IMR-90 (cell line): ENCODE measurements around the gene RNF41. TPM values are rescaled to one million over a fixed set of nuclear protein-coding genes. Genes with fewer than 3 reads are reported as not detected.

Experiments
- ATAC-seq: fragments of 200-7000 bp; cut with Tn5 transposase; 2 replicates; pipeline ENCODE4 v1.9.1; 2020; ENCODE audit warnings: low read depth, mild to moderate bottlenecking, moderate library complexity
- BruUV-seq: library from RNA; stranded (reverse); fragments of 400-500 nt; replicated peaks from 2 replicates; lab custom pipeline; 2021; lab: Mats Ljungman, UMichigan
- CTCF ChIA-PET: fragments of 300-600 bp; formaldehyde crosslinking; extraction: SDS; loops from one replicate; lab custom pipeline; 2021; ENCODE audit warnings: antibody characterized with exemption; lab: Yijun Ruan, JAX
- POLR2A ChIA-PET: fragments of 300-600 bp; sonication (Branson Sonifier 250); formaldehyde crosslinking; loops from one replicate; lab custom pipeline; 2022; ENCODE audit warnings: antibody characterized with exemption; ENCODE audit not compliant: unreplicated experiment; lab: Charles Lee
- DNase-seq: peaks from one replicate; pipeline ENCODE4 v3.0.0; 2013
- H2AFZ ChIP-seq: replicated peaks from 2 replicates; pipeline ENCODE3; 2013; ENCODE audit warnings: low read length, mild to moderate bottlenecking; ENCODE audit not compliant: poor library complexity
- H2AK5ac ChIP-seq: 2 replicates; pipeline ENCODE4 v1.6.1; 2013; ENCODE audit warnings: low read depth, low read length, inconsistent platforms
- H2AK9ac ChIP-seq: replicated peaks from 2 replicates; pipeline ENCODE3; 2013; ENCODE audit warnings: mild to moderate bottlenecking, low read depth, low read length, moderate library complexity; ENCODE audit not compliant: poor library complexity
- H2BK120ac ChIP-seq: 2 replicates; pipeline ENCODE4 v1.6.1; 2013; ENCODE audit warnings: low read depth, low read length, inconsistent platforms
- H2BK15ac ChIP-seq: 3 replicates; pipeline ENCODE4 v1.6.1; 2013; ENCODE audit warnings: low read depth, low read length, inconsistent platforms
- H2BK20ac ChIP-seq: 2 replicates; pipeline ENCODE4 v1.6.1; 2013; ENCODE audit warnings: low read depth, mild to moderate bottlenecking, inconsistent platforms, low read length, moderate library complexity
- H2BK5ac ChIP-seq: 2 replicates; pipeline ENCODE4 v1.6.1; 2013; ENCODE audit warnings: mild to moderate bottlenecking, low read depth, low read length, inconsistent platforms; ENCODE audit not compliant: poor library complexity, severe bottlenecking
- H3K14ac ChIP-seq: replicated peaks from 2 replicates; pipeline ENCODE4 v1.6.1; 2013; ENCODE audit warnings: low read depth, low read length, inconsistent platforms
- H3K18ac ChIP-seq: 2 replicates; pipeline ENCODE4 v1.6.1; 2013; ENCODE audit warnings: low read depth, low read length, control low read depth
- H3K23ac ChIP-seq: 2 replicates; pipeline ENCODE4 v1.6.1; 2013; ENCODE audit warnings: low read depth, low read length, inconsistent platforms
- H3K27ac ChIP-seq: 2 replicates; pipeline ENCODE4 v1.5.1; 2013; ENCODE audit warnings: mild to moderate bottlenecking, control low read depth, low read length; ENCODE audit not compliant: insufficient read depth
- H3K27me3 ChIP-seq: 2 replicates; pipeline ENCODE4 v1.6.1; 2013; ENCODE audit warnings: low read length; ENCODE audit not compliant: control insufficient read depth, insufficient read depth
- H3K36me3 ChIP-seq: 2 replicates; pipeline ENCODE4 v1.6.1; 2013; ENCODE audit warnings: low read length, mixed read lengths; ENCODE audit not compliant: control insufficient read depth, insufficient read depth
- H3K4ac ChIP-seq: 2 replicates; pipeline ENCODE4 v1.6.1; 2013; ENCODE audit warnings: low read depth, low read length, inconsistent platforms
- H3K4me1 ChIP-seq: 2 replicates; pipeline ENCODE4 v1.6.1; 2013; ENCODE audit warnings: low read length, mixed read lengths; ENCODE audit not compliant: control insufficient read depth, insufficient read depth
- H3K4me2 ChIP-seq: 2 replicates; pipeline ENCODE4 v1.6.1; 2013; ENCODE audit warnings: low read depth, mild to moderate bottlenecking, control low read depth, low read length, moderate library complexity
- H3K4me3 ChIP-seq: 2 replicates; pipeline ENCODE4 v1.5.1; 2013; ENCODE audit warnings: low read depth, mild to moderate bottlenecking, control low read depth, low read length, moderate library complexity; ENCODE audit not compliant: insufficient read depth
- H3K56ac ChIP-seq: 2 replicates; pipeline ENCODE4 v1.6.1; 2013; ENCODE audit warnings: low read length, inconsistent platforms; ENCODE audit not compliant: insufficient read depth; ENCODE audit errors: extremely low read depth
- H3K79me1 ChIP-seq, 2 experiments: 2 replicates each; pipeline ENCODE4 v1.6.1; 2013; ENCODE audit warnings: low read length in 2 of 2, inconsistent platforms in 1 of 2, low read depth in 1 of 2
- H3K9ac ChIP-seq: 2 replicates; pipeline ENCODE4 v1.6.1; 2013; ENCODE audit warnings: low read depth, low read length, control low read depth
- H3K9me1 ChIP-seq: 2 replicates; pipeline ENCODE4 v1.6.1; 2013; ENCODE audit warnings: low read length, inconsistent platforms; ENCODE audit not compliant: insufficient read depth
- H3K9me3 ChIP-seq: 2 replicates; pipeline ENCODE4 v1.6.1; 2013; ENCODE audit warnings: low read length; ENCODE audit not compliant: control insufficient read depth, insufficient read depth
- H4K20me1 ChIP-seq: 2 replicates; pipeline ENCODE4 v1.6.1; 2013; ENCODE audit warnings: low read length, inconsistent platforms; ENCODE audit not compliant: insufficient read depth
- H4K5ac ChIP-seq: 2 replicates; pipeline ENCODE4 v1.6.1; 2013; ENCODE audit warnings: mild to moderate bottlenecking, low read depth, low read length, control low read depth
- H4K8ac ChIP-seq, 2 experiments: 2 replicates each; pipeline ENCODE4 v1.6.1; 2013; ENCODE audit warnings: low read depth in 2 of 2, low read length in 2 of 2, control low read depth in 1 of 2, inconsistent platforms in 1 of 2
- H4K91ac ChIP-seq: 2 replicates; pipeline ENCODE4 v1.6.1; 2013; ENCODE audit warnings: low read depth, low read length, inconsistent platforms; ENCODE audit not compliant: insufficient read depth
- CEBPB ChIP-seq: IDR thresholded peaks from 2 replicates; pipeline ENCODE4 v1.6.1; 2012; ENCODE audit warnings: low read depth, low read length, improper control_type of control experiment
- CHD1 ChIP-seq: IDR thresholded peaks from 2 replicates; pipeline ENCODE4 v1.6.1; 2012; ENCODE audit warnings: low read depth, low read length, improper control_type of control experiment
- MXI1 ChIP-seq: IDR thresholded peaks from 2 replicates; pipeline ENCODE4 v1.6.1; 2012; ENCODE audit warnings: low read depth, mild to moderate bottlenecking, low read length, moderate library complexity, borderline replicate concordance
- NFE2L2 ChIP-seq: fragments of 150-350 bp; IDR thresholded peaks from 2 replicates; pipeline ENCODE4 v1.6.1; 2016; ENCODE audit warnings: low read depth, mild to moderate bottlenecking, low read length
- POLR2A ChIP-seq: IDR thresholded peaks from 2 replicates; pipeline ENCODE4 v1.6.1; 2012; ENCODE audit warnings: mild to moderate bottlenecking, low read depth, low read length
- RCOR1 ChIP-seq: IDR thresholded peaks from 2 replicates; pipeline ENCODE4 v1.6.1; 2012; ENCODE audit warnings: mild to moderate bottlenecking, low read length, improper control_type of control experiment; ENCODE audit not compliant: insufficient replicate concordance
- RFX5 ChIP-seq: IDR thresholded peaks from 2 replicates; pipeline ENCODE4 v1.8.0; 2012; ENCODE audit warnings: low read depth, mild to moderate bottlenecking, low read length, moderate library complexity
- WGBS, 2 experiments: methylation state at CpG; one replicate each; pipeline versions ENCODE4 v1.1.5 to v1.1.7; 2013; ENCODE audit warnings: missing lambda C conversion rate in 2 of 2; ENCODE audit not compliant: insufficient read length in 1 of 2; ENCODE audit errors: extremely low coverage in 2 of 2; 5-methylcytosine and 5-hydroxymethylcytosine counted together
- dilution Hi-C: fragments of 300-500 bp; cut with HindIII; formaldehyde crosslinking; loops from one replicate; pipeline ENCODE4 v1.14.3; 2018; ENCODE audit warnings: low sequenced_read_pairs; ENCODE audit not compliant: unreplicated experiment
- in situ Hi-C: fragments of 300-500 bp; cut with MboI; formaldehyde crosslinking; loops from 3 replicates; pipeline ENCODE4 v1.14.3; 2019; ENCODE audit warnings: low sequenced_read_pairs, inconsistent platforms, mixed read lengths
- intact Hi-C: fragments of 100-400 bp; cut with micrococcal nuclease; formaldehyde crosslinking; loops from 2 replicates; pipeline ENCODE4 v1.10.0; 2022
- polyA plus RNA-seq, 3 experiments: library from polyadenylated mRNA; depleted of rRNA; stranded (reverse); fragments of >200 nt; gene quantifications; 2 replicates each; pipeline ENCODE4 v1.2.3, GENCODE V29; 2012; ENCODE audit warnings: low replicate concordance in 1 of 3
- total RNA-seq: library from RNA; depleted of rRNA; stranded (reverse); fragments of >200 nt; gene quantifications from 2 replicates; pipeline ENCODE4 v1.2.3, GENCODE V29; 2012
- TF ChIP-seq, protein P1 (sequence below): fragments of 150-350 bp; IDR thresholded peaks from 2 replicates; pipeline ENCODE4 v1.6.1; 2016; ENCODE audit warnings: low read depth, mild to moderate bottlenecking, low read length, moderate library complexity, borderline replicate concordance
- TF ChIP-seq, protein P2 (sequence below): conservative IDR thresholded peaks from 2 replicates; pipeline ENCODE4 v1.5.1; 2012; ENCODE audit warnings: mild to moderate bottlenecking, low read depth, low read length, improper control_type of control experiment

RNF41 gene
- total and polyA plus RNA-seq, 2 of the 4 experiments (the other 2 are of a cell fraction), result 112 to 272 TPM

DNA sequence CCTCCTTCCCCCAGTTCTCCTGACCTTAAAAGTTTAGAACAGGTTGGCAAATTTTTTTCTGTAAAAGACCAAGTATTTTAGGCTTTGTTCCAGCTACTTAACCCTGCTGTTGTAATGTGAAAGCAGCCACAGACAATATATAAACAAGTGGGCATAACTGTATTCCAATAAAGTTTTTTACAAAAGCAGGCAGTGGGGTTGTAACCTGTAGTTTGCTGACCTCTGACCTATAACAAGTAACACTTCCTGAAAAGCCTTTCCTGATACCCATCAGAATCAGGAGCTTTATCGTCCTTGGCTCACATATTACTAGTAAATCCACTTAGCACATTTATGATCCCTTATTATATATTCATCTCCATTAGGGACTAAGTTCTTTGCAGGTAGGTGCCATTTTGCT lies 19.4 kb downstream of the RNF41 start:
- H3K4ac ChIP-seq, result no peak overlapping the region
- POLR2A ChIA-PET, result no interaction called here
- TF ChIP-seq POLR2A (no peak), RFX5 (no peak), MXI1 (no peak), RCOR1 (no peak), CEBPB (no peak), NFE2L2 (no peak), CHD1 (no peak)
- TF ChIP-seq, protein P1, sequence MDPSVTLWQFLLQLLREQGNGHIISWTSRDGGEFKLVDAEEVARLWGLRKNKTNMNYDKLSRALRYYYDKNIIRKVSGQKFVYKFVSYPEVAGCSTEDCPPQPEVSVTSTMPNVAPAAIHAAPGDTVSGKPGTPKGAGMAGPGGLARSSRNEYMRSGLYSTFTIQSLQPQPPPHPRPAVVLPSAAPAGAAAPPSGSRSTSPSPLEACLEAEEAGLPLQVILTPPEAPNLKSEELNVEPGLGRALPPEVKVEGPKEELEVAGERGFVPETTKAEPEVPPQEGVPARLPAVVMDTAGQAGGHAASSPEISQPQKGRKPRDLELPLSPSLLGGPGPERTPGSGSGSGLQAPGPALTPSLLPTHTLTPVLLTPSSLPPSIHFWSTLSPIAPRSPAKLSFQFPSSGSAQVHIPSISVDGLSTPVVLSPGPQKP, result no peak
- TF ChIP-seq, protein P2, sequence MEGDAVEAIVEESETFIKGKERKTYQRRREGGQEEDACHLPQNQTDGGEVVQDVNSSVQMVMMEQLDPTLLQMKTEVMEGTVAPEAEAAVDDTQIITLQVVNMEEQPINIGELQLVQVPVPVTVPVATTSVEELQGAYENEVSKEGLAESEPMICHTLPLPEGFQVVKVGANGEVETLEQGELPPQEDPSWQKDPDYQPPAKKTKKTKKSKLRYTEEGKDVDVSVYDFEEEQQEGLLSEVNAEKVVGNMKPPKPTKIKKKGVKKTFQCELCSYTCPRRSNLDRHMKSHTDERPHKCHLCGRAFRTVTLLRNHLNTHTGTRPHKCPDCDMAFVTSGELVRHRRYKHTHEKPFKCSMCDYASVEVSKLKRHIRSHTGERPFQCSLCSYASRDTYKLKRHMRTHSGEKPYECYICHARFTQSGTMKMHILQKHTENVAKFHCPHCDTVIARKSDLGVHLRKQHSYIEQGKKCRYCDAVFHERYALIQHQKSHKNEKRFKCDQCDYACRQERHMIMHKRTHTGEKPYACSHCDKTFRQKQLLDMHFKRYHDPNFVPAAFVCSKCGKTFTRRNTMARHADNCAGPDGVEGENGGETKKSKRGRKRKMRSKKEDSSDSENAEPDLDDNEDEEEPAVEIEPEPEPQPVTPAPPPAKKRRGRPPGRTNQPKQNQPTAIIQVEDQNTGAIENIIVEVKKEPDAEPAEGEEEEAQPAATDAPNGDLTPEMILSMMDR, result no peak
- dilution Hi-C loops, result no loop called here
- ATAC-seq (no peak), DNase-seq (no peak)
- H4K91ac ChIP-seq, result no peak overlapping the region
- no peak overlapping the region for H3K23ac ChIP-seq
- H2BK5ac ChIP-seq, result no peak overlapping the region
- H3K79me1 ChIP-seq, result peaks cover 6 to 23% of the 10 kb centered on the region in 2 experiments
- no peak overlapping the region for H2AK9ac ChIP-seq
- H4K20me1 ChIP-seq, result peaks cover 11% of the 10 kb centered on the region
- H3K9ac ChIP-seq, result no peak overlapping the region
- H3K14ac ChIP-seq, result no peak overlapping the region
- no peak overlapping the region for H3K4me3 ChIP-seq
- intact Hi-C loops, result no loop called here
- H2AFZ ChIP-seq, result no peak overlapping the region
- H2AK5ac ChIP-seq, result no peak overlapping the region
- H3K4me2 ChIP-seq, result no peak overlapping the region
- CTCF ChIA-PET, result interaction anchor here (1.5 kb wide), 1 partner anchor 13 kb away, joined by 6 read pairs; the partner anchor contains the start of gene SMARCC2
- peaks cover 21% of the 10 kb centered on the region for H3K36me3 ChIP-seq
- no peak overlapping the region for H4K8ac ChIP-seq
- no peak overlapping the region for H2BK120ac ChIP-seq
- H4K5ac ChIP-seq, result no peak overlapping the region; the same call in 1 of the 2 replicates
- H3K18ac ChIP-seq, result no peak overlapping the region
- no peak overlapping the region for H2BK20ac ChIP-seq
- H3K9me3 ChIP-seq, result no peaks in the 10 kb centered on the region
- no peaks in the 10 kb centered on the region for H3K27me3 ChIP-seq
- peaks cover 7% of the 10 kb centered on the region for H3K4me1 ChIP-seq
- no peak overlapping the region for H3K56ac ChIP-seq
- H3K27ac ChIP-seq, result no peak overlapping the region
- WGBS, 2 experiments, result no CpG with 5 or more reads among the region's 1 CpG
- no TSS peak for BruUV-seq
- in situ Hi-C loops, result no loop called here
- no peaks in the 10 kb centered on the region for H3K9me1 ChIP-seq
- H2BK15ac ChIP-seq, result no peak overlapping the region
